Lower lobe of right lung (tissue), 2 donors: Measurements from ENCODE around the gene CREBL2. TPM values are rescaled to one million over a fixed set of nuclear protein-coding genes. Genes with fewer than 3 reads are reported as not detected.
"Not testable (repeated sequence)": the region's sequence is repeated elsewhere in the genome, so short reads cannot be mapped to it uniquely, and the experiment has no call there.

Source experiments
- ATAC-seq, 2 donors: fragments of 200-7000 bp; cut with Tn5 transposase; one replicate each; pipeline ENCODE4 v1.9.1; 2020 to 2022; ENCODE audit warnings: mild to moderate bottlenecking in 2 of 2, moderate library complexity in 2 of 2
- DNase-seq: peaks from one replicate; pipeline ENCODE4 v3.0.0-alpha.2; 2020
- H3K27ac ChIP-seq: fragments of 200-600 bp; one replicate; pipeline ENCODE4 v1.8.0; 2022
- H3K27me3 ChIP-seq: fragments of 200-600 bp; one replicate; pipeline ENCODE4 v1.8.0; 2022; ENCODE audit warnings: low read depth
- H3K36me3 ChIP-seq: fragments of 200-600 bp; one replicate; pipeline ENCODE4 v1.8.0; 2022; ENCODE audit warnings: mild to moderate bottlenecking
- H3K4me1 ChIP-seq: fragments of 200-600 bp; one replicate; pipeline ENCODE4 v1.8.0; 2022
- H3K4me3 ChIP-seq: fragments of 200-600 bp; one replicate; pipeline ENCODE4 v1.8.0; 2022; ENCODE audit warnings: mild to moderate bottlenecking
- H3K9me3 ChIP-seq: fragments of 200-600 bp; one replicate; pipeline ENCODE4 v1.8.0; 2022
- CTCF ChIP-seq: fragments of 200-600 bp; IDR thresholded peaks from one replicate; pipeline ENCODE4 v1.8.0; 2022; ENCODE audit warnings: antibody characterized with exemption, mild to moderate bottlenecking
- intact Hi-C: fragments of 100-400 bp; cut with DNase I; formaldehyde crosslinking; loops from one replicate; pipeline ENCODE4 v1.11.0; 2022
- total RNA-seq: library from RNA; stranded (reverse); fragmentation: NEBNext Ultra II Directional; extraction: Animal tissue kit (Norgen Biotek cat#: 25700); gene quantifications from one replicate; pipeline ENCODE4 v1.2.1, GENCODE V29; 2021
- donor health status: DM: no; HTN: yes; CAD: no; lungs with severe emphysema.

CREBL2 gene
- total RNA-seq, 1 donor from 2014 or later, result 46.3 TPM

GRCh38 chr12:12585115-12585863 is 26.4 kb upstream of the CREBL2 start:
- peak; percentile 12 to 20 for ATAC-seq
- intact Hi-C loops, result no loop called here
- peaks cover 6% of the 10 kb centered on the region for H3K27me3 ChIP-seq
- no peaks in the 10 kb centered on the region for H3K9me3 ChIP-seq
- H3K4me1 ChIP-seq, result peaks cover 13% of the 10 kb centered on the region
- H3K27ac ChIP-seq, result no peak overlapping the region
- no peak overlapping the region for H3K4me3 ChIP-seq
- no peaks in the 10 kb centered on the region for H3K36me3 ChIP-seq
- TF ChIP-seq CTCF, result no peak
- DNase-seq, result no peak

- DNase-seq (no peak), ATAC-seq (no peak)
- no peak overlapping the region for H3K4me3 ChIP-seq
- TF ChIP-seq CTCF, result no peak
- no peaks in the 10 kb centered on the region for H3K36me3 ChIP-seq
- peaks cover 6% of the 10 kb centered on the region for H3K27me3 ChIP-seq
- no peak overlapping the region for H3K27ac ChIP-seq
- H3K9me3 ChIP-seq, result no peaks in the 10 kb centered on the region
- H3K4me1 ChIP-seq, result peaks cover 13% of the 10 kb centered on the region
- intact Hi-C loops, result no loop called here
These were observed 24.6 kb upstream of the CREBL2 start for GRCh38 chr12:12586879-12587675.

GRCh38 chr12:12587878-12588277 is 23.8 kb upstream of the CREBL2 start:
- peaks cover 6% of the 10 kb centered on the region for H3K27me3 ChIP-seq
- intact Hi-C loops, result no loop called here
- no peak overlapping the region for H3K27ac ChIP-seq
- H3K36me3 ChIP-seq, result no peaks in the 10 kb centered on the region
- ATAC-seq (no peak), DNase-seq (no peak)
- peaks cover 13% of the 10 kb centered on the region for H3K4me1 ChIP-seq
- TF ChIP-seq CTCF, result no peak
- H3K4me3 ChIP-seq, result no peak overlapping the region
- no peaks in the 10 kb centered on the region for H3K9me3 ChIP-seq

- H3K4me3 ChIP-seq, H3K36me3 ChIP-seq, ATAC-seq, intact Hi-C loops, H3K9me3 ChIP-seq, DNase-seq, H3K27me3 ChIP-seq, H3K27ac ChIP-seq, H3K4me1 ChIP-seq: not testable (repeated sequence)
These were observed 23.2 kb upstream of the CREBL2 start for GRCh38 chr12:12588436-12588835.

GRCh38 chr12:12590961-12591360 is 20.7 kb upstream of the CREBL2 start:
- Histone ChIP-seq H3K27me3 (peaks cover 6% of the 10 kb centered on the region), H3K9me3 (no peaks in the 10 kb centered on the region), H3K4me1 (no peaks in the 10 kb centered on the region), H3K27ac (no peak overlapping the region), H3K36me3 (no peaks in the 10 kb centered on the region), H3K4me3 (no peak overlapping the region)
- DNase-seq, result no peak
- intact Hi-C loops, result no loop called here
- ATAC-seq, result no peak
- TF ChIP-seq CTCF, result no peak

- no peak overlapping the region for H3K27ac ChIP-seq
- no peak overlapping the region for H3K4me3 ChIP-seq
- peaks cover 6% of the 10 kb centered on the region for H3K27me3 ChIP-seq
- intact Hi-C loops, result no loop called here
- H3K9me3 ChIP-seq, result no peaks in the 10 kb centered on the region
- ATAC-seq, result peak in 1 of 2 donors; percentile 54
- no peaks in the 10 kb centered on the region for H3K4me1 ChIP-seq
- no peak for TF ChIP-seq CTCF
- H3K36me3 ChIP-seq, result no peaks in the 10 kb centered on the region
- no peak for DNase-seq
These were observed 18.7 kb upstream of the CREBL2 start for GRCh38 chr12:12592930-12593329.

- DNase-seq, ATAC-seq, H3K27ac ChIP-seq, H3K36me3 ChIP-seq, H3K4me1 ChIP-seq, H3K4me3 ChIP-seq, H3K27me3 ChIP-seq, H3K9me3 ChIP-seq, intact Hi-C loops: not testable (repeated sequence)
These were observed 15.7 kb upstream of the CREBL2 start for GRCh38 chr12:12595929-12596328.

GRCh38 chr12:12596598-12596997 is 15.1 kb upstream of the CREBL2 start:
- H3K4me1 ChIP-seq, H3K36me3 ChIP-seq, H3K27ac ChIP-seq, H3K9me3 ChIP-seq, DNase-seq, ATAC-seq, H3K4me3 ChIP-seq, intact Hi-C loops, H3K27me3 ChIP-seq: not testable (repeated sequence)
